Measurements from ENCODE around the gene SPECC1L. TPM values are rescaled to one million over a fixed set of nuclear protein-coding genes. Genes with fewer than 3 reads are reported as not detected.
A peak's percentile ranks its signal among the peaks of the same experiment; 100 is the strongest.

Gene SPECC1L
- total RNA-seq, 1 donor from 2014 or later, result 25.0 TPM

- TF ChIP-seq, protein P1, sequence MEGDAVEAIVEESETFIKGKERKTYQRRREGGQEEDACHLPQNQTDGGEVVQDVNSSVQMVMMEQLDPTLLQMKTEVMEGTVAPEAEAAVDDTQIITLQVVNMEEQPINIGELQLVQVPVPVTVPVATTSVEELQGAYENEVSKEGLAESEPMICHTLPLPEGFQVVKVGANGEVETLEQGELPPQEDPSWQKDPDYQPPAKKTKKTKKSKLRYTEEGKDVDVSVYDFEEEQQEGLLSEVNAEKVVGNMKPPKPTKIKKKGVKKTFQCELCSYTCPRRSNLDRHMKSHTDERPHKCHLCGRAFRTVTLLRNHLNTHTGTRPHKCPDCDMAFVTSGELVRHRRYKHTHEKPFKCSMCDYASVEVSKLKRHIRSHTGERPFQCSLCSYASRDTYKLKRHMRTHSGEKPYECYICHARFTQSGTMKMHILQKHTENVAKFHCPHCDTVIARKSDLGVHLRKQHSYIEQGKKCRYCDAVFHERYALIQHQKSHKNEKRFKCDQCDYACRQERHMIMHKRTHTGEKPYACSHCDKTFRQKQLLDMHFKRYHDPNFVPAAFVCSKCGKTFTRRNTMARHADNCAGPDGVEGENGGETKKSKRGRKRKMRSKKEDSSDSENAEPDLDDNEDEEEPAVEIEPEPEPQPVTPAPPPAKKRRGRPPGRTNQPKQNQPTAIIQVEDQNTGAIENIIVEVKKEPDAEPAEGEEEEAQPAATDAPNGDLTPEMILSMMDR (IDR thresholded peaks at IDR 0.05; ENCODE audit: insufficient read depth, low read length, severe bottlenecking), result no peak
- FAIRE-seq, result no peak
- H3K36me3 ChIP-seq (ENCODE audit: control insufficient read depth, insufficient read depth, low read length), result no peaks in the 10 kb centered on the region
- H3K4me3 ChIP-seq (ENCODE audit: low read depth, low read length), result no peak overlapping the region
- no peak for DNase-seq (ENCODE audit: low read depth)
- H3K27me3 ChIP-seq (ENCODE audit: control insufficient read depth, insufficient read depth, low read length), result no peaks in the 10 kb centered on the region
These were observed 112.4 kb downstream of the SPECC1L start for GRCh38 chr22:24383061-24383460.

GRCh38 chr22:24384131-24384530 lies 113.5 kb downstream of the SPECC1L start:
- H3K27me3 ChIP-seq (ENCODE audit: control insufficient read depth, insufficient read depth, low read length), result no peaks in the 10 kb centered on the region
- no peak for FAIRE-seq
- TF ChIP-seq, protein P1 (IDR thresholded peaks at IDR 0.05; ENCODE audit: insufficient read depth, low read length, severe bottlenecking), result no peak
- no peak overlapping the region for H3K4me3 ChIP-seq (ENCODE audit: low read depth, low read length)
- DNase-seq (ENCODE audit: low read depth), result no peak
- no peaks in the 10 kb centered on the region for H3K36me3 ChIP-seq (ENCODE audit: control insufficient read depth, insufficient read depth, low read length)

DNA sequence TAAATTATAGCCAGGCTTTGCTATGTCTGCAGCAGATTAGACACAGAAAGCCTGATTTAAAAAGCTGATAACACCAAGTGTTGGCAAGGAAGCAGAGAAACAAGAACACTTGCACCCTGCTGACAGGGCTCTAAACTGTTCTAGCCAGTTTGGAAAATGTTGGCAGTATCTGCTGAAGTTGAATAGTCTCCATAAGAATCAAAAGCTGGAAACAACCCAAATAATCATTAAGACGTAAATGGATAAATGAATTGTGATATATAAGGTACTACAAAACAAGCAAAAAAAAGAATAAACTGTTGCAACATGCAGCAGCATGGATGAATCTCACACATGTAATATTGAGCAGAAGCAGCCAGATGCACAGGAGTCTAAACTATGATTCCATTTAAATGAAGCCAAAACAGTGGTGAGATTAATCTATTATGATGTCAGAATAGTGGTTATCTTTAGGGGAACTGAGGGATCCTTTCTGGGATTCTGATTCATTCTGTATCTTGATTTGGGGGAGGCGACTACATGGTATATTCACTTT lies 116.4 kb downstream of the SPECC1L start:
- TF ChIP-seq, protein P1 (IDR thresholded peaks at IDR 0.05; ENCODE audit: insufficient read depth, low read length, severe bottlenecking), result no peak
- no peak for FAIRE-seq
- Histone ChIP-seq H3K36me3 (ENCODE audit: control insufficient read depth, insufficient read depth, low read length) (peaks cover 2% of the 10 kb centered on the region), H3K27me3 (ENCODE audit: control insufficient read depth, insufficient read depth, low read length) (no peaks in the 10 kb centered on the region), H3K4me3 (ENCODE audit: low read depth, low read length) (no peak overlapping the region)
- DNase-seq (ENCODE audit: low read depth), result no peak

GRCh38 chr22:24389680-24390079 lies 119.0 kb downstream of the SPECC1L start:
- TF ChIP-seq, protein P1 (IDR thresholded peaks at IDR 0.05; ENCODE audit: insufficient read depth, low read length, severe bottlenecking), result no peak
- no peak for FAIRE-seq
- H3K4me3 ChIP-seq (ENCODE audit: low read depth, low read length), result no peak overlapping the region
- peaks cover 2% of the 10 kb centered on the region for H3K36me3 ChIP-seq (ENCODE audit: control insufficient read depth, insufficient read depth, low read length)
- DNase-seq (ENCODE audit: low read depth), result peak; percentile 37
- H3K27me3 ChIP-seq (ENCODE audit: control insufficient read depth, insufficient read depth, low read length), result no peaks in the 10 kb centered on the region

- DNase-seq (ENCODE audit: low read depth), result no peak
These were observed 119.5 kb downstream of the SPECC1L start for GRCh38 chr22:24390156-24390555.

More at GRCh38 chr22:24390156-24390555, 119.5 kb downstream of the SPECC1L start:
- FAIRE-seq, result no peak
- no peak overlapping the region for H3K4me3 ChIP-seq (ENCODE audit: low read depth, low read length)
- no peaks in the 10 kb centered on the region for H3K27me3 ChIP-seq (ENCODE audit: control insufficient read depth, insufficient read depth, low read length)
- H3K36me3 ChIP-seq (ENCODE audit: control insufficient read depth, insufficient read depth, low read length), result peaks cover 2% of the 10 kb centered on the region
- TF ChIP-seq, protein P1 (IDR thresholded peaks at IDR 0.05; ENCODE audit: insufficient read depth, low read length, severe bottlenecking), result no peak

Measured in bronchial epithelial cell (primary cell).